Left hindlimb (tissue), 1 donor: Measurements from ENCODE around the gene NSD1.
"Not testable (repeated sequence)": the region's sequence is repeated elsewhere in the genome, so short reads cannot be mapped to it uniquely, and the experiment has no call there.

Source experiments
- DNase-seq: peaks from one replicate; pipeline ENCODE4 v3.0.0-alpha.2; 2018

The NSD1 gene

DNA sequence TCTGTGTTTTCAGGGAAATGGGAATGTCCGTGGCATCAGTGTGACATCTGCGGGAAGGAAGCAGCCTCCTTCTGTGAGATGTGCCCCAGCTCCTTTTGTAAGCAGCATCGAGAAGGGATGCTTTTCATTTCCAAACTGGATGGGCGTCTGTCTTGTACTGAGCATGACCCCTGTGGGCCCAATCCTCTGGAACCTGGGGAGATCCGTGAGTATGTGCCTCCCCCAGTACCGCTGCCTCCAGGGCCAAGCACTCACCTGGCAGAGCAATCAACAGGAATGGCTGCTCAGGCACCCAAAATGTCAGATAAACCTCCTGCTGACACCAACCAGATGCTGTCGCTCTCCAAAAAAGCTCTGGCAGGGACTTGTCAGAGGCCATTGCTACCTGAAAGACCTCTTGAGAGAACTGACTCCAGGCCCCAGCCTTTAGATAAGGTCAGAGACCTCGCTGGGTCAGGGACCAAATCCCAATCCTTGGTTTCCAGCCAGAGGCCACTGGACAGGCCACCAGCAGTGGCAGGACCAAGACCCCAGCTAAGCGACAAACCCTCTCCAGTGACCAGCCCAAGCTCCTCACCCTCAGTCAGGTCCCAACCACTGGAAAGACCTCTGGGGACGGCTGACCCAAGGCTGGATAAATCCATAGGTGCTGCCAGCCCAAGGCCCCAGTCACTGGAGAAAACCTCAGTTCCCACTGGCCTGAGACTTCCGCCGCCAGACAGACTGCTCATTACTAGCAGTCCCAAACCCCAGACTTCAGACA lies 160.4 kb downstream of the NSD1 start:
- no peak for DNase-seq

GRCh38 chr5:177294632-177295031 lies 161.1 kb downstream of the NSD1 start:
- no peak for DNase-seq

- DNase-seq = no peak
Measured at GRCh38 chr5:177295924-177296323, 162.4 kb downstream of the NSD1 start.

- DNase-seq = no peak
Measured at GRCh38 chr5:177296581-177296980, 163.0 kb downstream of the NSD1 start.

GRCh38 chr5:177297922-177298321 lies 164.3 kb downstream of the NSD1 start:
- DNase-seq = no peak

GRCh38 chr5:177299697-177300096 lies 166.1 kb downstream of the NSD1 start:
- no peak for DNase-seq

DNA sequence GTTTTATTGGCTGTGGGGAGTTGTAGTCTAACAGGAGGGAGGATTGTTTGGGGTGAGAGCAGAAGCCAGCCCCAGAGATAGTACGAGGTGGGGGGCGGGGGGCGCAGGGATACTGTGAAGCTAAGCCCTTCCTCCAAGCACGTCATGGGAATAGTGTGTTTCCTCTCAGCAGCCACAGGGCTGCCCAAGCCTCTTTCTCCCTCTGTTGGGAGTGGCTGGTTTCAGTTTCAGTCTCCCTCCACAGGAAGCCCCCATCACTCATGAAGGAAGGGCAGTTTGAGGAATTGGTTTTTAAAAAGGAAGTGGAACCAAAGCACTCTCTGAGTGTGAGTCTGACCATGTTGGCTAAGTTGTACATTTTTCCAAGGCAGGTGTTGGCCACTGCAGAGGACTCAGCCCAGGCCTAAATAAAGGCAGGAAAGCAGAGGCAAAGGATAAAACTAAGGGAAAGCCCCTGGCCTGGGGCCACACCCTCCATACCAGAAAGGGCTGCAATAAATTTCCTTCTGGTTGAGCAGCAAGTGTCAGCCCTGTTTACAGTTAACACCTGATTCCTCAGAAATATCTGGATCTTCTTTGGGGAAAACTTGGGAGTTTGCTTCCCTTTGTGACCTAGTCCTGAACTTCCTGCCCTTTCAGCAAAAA lies 166.8 kb downstream of the NSD1 start:
- peak; percentile 70 for DNase-seq

DNA sequence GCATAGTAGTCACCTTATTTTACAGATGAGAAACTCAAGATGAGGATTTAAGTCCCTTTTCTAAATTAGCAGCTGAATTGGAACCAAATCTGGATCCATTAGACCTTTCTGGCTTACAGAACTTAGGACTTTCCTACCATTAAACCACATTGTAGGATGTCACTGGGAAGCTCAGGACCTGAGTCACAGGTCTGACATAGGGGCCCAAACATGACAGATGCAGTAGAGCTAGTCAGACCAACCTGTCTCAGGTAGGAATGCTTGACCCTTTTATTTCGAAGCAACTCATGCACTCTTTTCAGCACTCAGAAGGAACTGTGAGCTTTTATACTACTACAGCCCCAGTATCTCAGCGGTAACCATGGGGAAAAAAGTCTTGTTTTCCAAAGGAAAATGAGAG lies 167.4 kb downstream of the NSD1 start:
- no peak for DNase-seq

- DNase-seq = no peak
Measured at GRCh38 chr5:177301503-177302165, 168.1 kb downstream of the NSD1 start.

- no peak for DNase-seq
Measured at GRCh38 chr5:177302354-177303110, 169.0 kb downstream of the NSD1 start.

GRCh38 chr5:177303121-177303924 lies 169.8 kb downstream of the NSD1 start, which contains the start of the genes PRELID1 and RAB24:
Gene PRELID1, plus strand, starts transcription at chr5:177303799. Its CDS starts 187 bp downstream, at chr5:177303986.
Gene RAB24, minus strand, starts transcription at chr5:177303719. Its CDS starts 431 bp downstream, at chr5:177303288.
- peak; percentile 89 for DNase-seq

DNA sequence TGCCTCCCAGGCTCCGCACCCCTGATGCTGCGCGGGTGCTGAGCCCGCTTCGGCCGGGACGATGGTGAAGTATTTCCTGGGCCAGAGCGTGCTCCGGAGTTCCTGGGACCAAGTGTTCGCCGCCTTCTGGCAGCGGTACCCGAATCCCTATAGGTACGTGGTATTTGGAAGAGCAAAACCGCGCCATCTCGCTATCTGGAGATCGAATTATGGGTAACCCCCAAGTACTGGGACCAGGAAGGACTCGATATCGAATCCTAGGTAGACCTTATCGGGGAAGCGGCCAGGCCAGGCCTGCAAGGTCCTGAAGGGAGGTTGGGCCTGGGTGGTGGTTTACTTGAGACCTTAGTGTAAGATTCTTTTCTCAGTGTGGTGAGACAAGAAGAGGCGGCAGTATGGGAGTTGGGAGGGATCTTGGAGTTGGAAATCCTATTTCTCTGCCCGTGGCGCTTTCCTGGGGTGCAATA lies 170.4 kb downstream of the NSD1 start:
- no peak for DNase-seq

DNA sequence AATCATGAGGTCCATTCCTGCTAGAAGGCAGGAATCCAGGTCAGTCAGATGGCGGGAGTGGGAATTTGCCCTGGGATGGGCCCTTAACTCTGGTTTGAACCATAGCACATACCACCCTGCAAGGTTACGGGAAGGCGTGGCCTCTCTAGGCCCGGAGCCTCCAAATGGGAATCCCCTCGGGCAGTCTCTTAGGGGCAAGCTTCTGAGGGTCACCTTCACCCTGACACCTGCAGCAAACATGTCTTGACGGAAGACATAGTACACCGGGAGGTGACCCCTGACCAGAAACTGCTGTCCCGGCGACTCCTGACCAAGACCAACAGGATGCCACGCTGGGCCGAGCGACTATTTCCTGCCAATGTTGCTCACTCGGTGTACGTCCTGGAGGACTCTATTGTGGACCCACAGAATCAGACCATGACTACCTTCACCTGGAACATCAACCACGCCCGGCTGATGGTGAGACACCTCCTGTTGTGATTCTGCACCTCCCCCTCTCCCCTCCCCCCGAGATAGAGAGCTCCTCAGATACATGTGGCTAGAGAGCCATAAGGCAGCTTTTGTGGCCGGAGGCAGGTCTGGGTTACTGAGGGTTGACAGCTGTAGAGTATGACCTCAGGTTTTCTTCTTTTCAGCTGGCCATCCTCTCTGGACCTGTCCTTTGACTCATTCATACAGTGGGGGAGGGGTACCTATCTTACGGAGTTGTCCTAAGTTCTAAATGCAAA lies 171.0 kb downstream of the NSD1 start:
- no peak for DNase-seq

GRCh38 chr5:177306103-177306640 lies 172.6 kb downstream of the NSD1 start:
- DNase-seq = not testable (repeated sequence)

DNA sequence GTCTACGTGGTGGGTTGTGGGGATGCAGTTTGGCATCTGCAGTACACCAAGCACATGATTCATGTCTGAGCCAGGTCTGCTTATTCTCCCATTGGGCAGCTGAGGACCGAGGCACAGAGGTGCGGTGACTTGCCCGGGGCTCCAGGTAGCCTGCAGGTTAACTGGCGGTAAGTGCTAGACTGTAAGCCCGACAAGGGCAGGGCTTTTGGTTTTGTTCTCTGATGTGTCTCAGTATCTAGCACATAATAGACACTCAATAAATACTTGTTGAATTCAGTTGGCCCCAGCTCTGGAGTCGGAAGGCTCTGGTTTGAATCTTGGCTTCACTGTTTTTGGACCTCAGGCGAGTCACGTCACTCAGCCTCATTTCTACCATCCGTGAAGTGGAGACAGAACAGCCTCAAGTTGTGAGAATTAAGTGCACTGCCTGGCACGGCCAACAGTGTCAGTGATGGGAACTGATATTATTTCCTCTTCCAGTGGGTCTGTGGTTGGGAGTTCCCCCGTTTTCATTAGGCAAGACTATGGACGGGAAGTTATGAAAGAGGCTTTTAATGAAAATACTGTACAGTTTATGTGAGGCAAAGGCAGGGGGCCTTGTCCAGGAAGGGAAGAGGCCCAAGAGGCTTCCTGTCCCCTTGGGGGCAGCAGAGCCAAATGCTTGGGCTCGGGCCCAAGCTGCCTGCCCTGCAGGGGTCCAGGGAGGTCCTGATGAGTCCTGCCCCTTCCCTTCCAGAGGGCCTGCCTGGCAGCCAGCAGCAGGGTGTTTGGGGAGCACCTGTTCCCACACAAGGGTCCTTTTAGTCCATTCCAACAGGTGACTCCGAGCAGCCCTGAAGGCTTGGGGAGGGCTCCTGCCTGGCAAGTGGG lies 173.3 kb downstream of the NSD1 start:
- DNase-seq = no peak

- DNase-seq = no peak
Measured at GRCh38 chr5:177307544-177308363, 174.2 kb downstream of the NSD1 start.

DNA sequence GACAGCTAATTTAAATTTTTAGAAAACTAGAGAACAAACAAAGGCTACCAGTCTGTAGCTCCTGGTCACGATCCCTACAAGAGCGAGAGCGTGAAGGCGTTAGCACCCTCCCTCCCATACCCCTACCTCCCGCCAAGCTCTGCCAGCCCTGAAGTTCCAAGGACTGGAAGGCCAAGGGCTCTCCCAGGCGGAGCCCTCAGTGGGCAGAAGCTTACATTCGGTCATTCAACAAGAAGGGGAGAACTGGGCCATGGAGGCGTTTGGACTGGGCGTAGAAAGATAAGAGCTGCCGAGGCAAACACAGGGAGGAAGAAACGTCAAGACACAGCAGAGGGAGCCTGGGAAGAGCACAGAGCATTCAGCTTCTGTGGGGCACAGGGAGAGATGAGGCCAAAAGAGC lies 175.2 kb downstream of the NSD1 start:
- no peak for DNase-seq

DNA sequence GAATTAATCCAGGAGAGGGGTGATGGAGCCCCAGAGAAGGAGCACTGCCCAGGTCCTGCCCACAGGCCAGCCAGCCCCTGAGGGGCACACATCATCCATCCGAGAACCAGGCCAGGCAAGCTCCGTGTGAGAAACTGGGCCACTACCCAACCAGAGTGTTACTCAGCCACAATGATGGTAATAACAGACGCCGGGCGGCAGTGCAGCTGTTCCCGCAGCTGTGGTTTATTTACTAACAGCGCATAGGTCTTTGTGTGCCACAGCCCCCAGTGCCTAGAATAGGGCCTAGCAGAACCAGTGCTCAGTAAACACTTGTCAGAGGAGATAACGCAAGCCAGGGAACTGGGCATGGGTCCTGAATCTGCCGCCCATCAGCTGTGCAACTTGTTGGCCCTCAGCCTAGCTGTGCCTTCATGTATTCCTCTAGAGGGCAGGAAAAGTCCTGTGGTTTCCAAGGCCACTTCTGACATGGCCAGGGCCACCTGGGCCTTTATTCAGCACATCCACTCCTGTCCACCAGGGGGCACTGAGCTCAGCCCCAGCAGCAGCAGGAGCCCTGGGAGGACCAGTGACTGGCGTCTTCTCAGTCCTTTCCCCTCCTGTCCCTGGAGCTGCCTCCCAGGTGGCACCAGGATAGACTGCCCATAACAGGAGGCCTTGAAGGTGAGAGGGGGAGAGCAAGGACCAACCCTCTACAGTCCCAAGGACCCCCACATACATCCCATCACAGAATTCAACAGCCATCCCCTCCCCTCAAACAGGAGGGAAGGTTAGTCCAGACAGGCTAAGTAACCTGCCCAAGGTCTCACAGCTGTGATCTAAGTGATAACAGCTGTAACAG lies 176.0 kb downstream of the NSD1 start:
- DNase-seq = no peak
